Fibroblast of villous mesenchyme (primary cell): ENCODE data around the gene GRIK2. TPM values are rescaled to one million over a fixed set of nuclear protein-coding genes. Genes with fewer than 3 reads are reported as not detected.

Source experiments
- DNase-seq: peaks from one replicate; pipeline ENCODE4 v3.0.0-alpha.2; 2010; ENCODE audit warnings: low read depth
- H3K4me3 ChIP-seq: 2 replicates; pipeline ENCODE4 v1.5.1; 2011; ENCODE audit warnings: low read depth, mild to moderate bottlenecking, low read length
- total RNA-seq: library from RNA; depleted of rRNA; stranded (reverse); fragments of >200 nt; gene quantifications from 2 replicates; pipeline ENCODE4 v1.2.3, GENCODE V29; 2012
- TF ChIP-seq, protein P1 (sequence below): IDR thresholded peaks from 2 replicates; pipeline ENCODE4 v1.5.1; 2012; ENCODE audit warnings: low read depth, mild to moderate bottlenecking, low read length; ENCODE audit not compliant: insufficient read depth

GRIK2 gene
- total RNA-seq, 1 donor, result 15.1 TPM

DNA sequence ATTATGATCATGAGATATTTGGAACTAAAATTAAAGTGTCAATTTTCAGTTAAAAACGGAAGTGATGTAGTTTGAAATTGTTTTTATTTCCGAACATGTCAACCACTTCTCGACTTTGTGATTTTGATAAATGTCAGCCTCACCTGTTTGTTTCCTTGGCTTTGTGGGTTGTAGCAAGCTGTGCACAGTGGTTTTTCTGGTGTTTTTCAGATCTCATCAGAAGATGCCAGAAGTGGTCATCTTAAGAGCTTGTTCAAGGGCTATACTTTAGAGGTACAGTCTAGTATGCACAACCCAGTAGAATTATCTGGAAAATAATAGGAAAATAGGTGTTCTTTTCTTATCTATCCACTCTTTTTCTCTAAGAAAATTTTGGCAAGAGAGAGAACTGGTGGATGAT, 134.0 kb downstream of the GRIK2 start:
- no peak for DNase-seq
- no peak overlapping the region for H3K4me3 ChIP-seq
- TF ChIP-seq, protein P1, sequence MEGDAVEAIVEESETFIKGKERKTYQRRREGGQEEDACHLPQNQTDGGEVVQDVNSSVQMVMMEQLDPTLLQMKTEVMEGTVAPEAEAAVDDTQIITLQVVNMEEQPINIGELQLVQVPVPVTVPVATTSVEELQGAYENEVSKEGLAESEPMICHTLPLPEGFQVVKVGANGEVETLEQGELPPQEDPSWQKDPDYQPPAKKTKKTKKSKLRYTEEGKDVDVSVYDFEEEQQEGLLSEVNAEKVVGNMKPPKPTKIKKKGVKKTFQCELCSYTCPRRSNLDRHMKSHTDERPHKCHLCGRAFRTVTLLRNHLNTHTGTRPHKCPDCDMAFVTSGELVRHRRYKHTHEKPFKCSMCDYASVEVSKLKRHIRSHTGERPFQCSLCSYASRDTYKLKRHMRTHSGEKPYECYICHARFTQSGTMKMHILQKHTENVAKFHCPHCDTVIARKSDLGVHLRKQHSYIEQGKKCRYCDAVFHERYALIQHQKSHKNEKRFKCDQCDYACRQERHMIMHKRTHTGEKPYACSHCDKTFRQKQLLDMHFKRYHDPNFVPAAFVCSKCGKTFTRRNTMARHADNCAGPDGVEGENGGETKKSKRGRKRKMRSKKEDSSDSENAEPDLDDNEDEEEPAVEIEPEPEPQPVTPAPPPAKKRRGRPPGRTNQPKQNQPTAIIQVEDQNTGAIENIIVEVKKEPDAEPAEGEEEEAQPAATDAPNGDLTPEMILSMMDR, result no peak

DNA sequence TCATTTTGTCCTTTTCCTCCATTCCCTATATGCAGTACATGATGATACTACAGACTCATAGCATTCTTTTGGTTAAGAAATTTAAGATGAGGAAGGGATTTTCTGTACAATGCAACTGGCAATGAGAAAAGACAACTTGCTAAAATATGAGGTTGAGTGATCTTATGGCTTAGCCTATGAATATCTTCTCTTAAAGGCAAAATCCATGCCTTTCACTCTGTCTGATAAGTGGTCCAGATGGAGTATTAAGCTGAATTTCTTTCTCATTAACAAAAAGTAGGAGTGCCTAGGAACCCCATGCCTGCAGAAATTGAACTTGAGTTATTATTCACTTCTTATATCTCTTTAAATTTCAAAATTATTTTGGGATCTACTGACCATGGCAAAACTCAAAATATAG, 135.3 kb downstream of the GRIK2 start:
- TF ChIP-seq, protein P1, result no peak
- DNase-seq, result no peak

DNA sequence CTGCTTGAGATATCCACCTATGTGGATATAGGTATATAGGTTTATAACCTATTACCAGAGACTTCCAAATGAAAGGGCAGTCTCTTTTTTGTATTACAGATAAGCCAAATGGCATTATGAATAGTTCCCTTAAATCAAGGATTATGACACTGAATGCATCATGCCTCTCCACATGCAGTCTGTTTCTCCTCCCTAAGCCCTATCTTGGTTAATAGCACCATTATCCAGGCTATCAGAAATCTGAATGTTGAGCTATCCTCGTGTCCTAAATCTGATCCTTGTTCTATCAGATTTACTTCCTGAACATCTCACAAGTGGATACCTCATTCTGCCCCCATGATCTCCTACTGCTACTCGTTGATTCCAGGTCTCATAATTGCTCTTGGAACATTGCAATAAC, 138.0 kb downstream of the GRIK2 start:
- DNase-seq, result no peak
- TF ChIP-seq, protein P1, result no peak
- H3K4me3 ChIP-seq, result no peak overlapping the region

More for the DNA sequence above, 135.3 kb downstream of the GRIK2 start:
- no peak overlapping the region for H3K4me3 ChIP-seq

DNA sequence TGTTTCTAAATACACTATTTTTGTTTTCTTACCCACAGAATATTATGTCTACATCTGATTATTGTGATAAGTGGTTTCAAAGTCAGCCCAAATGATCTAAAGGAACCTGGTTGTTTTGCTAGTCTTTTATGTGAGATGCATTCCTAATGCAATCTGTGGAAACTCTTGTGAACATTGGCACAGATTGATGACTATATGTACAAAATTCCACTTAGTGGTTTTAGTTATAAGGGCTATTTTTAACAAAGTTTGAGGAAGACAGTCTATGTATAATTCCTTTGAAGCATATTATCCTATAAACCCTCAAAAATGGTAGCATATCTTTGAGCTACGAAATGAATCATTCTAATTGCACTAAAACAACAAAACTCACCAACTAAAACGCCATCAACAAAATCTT, 140.9 kb downstream of the GRIK2 start:
- no peak overlapping the region for H3K4me3 ChIP-seq
- TF ChIP-seq, protein P1, result no peak
- DNase-seq, result peak; percentile 73

DNA sequence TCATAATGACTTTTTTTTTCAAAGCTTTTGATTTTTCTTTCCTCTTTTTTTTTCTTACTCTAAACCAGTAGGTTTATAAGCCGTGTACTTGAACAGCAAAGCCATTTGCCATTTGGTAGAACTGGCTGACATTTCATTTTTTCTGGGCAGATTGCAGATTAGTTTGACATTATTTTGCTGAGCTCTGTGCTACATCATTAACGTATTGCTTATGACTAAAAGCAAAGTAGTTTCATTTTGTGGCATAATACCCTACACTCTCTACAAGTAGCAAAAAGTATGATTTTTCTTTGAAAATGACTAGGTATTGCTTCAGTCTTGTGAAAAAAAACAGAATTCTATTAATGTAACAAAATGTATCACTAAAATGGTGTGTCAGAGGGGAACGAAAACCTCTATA, 141.3 kb downstream of the GRIK2 start:
- peak; percentile 51 for DNase-seq
- H3K4me3 ChIP-seq, result peak overlapping the region; percentile 5
- TF ChIP-seq, protein P1, result no peak

DNA sequence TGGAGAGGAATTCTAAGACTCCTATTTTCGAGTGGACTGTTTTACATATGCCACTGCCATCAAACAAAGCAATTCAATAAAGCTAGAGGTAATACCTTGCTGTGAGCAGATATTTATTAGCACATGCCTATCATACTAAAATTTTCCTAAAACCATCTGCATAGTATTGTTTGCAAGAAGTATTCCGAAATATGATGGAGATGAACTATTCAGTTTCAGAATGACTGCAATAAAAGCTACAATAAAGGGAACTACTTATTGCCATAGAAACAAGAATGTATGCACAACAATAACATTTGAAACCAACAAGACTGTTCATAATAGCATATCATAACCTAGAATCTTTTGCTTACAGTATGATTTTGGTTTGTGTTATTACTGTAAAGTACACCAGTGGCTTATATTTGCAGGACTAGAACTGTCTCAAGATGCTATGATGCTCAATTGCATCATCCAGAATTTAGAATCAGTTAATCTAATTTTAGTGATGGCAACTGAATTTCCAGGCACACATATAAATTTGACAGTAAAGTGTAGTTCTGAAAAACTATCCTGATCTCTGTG, 144.3 kb downstream of the GRIK2 start:
- no peak for DNase-seq
- H3K4me3 ChIP-seq, result no peak overlapping the region
- TF ChIP-seq, protein P1, result no peak

DNA sequence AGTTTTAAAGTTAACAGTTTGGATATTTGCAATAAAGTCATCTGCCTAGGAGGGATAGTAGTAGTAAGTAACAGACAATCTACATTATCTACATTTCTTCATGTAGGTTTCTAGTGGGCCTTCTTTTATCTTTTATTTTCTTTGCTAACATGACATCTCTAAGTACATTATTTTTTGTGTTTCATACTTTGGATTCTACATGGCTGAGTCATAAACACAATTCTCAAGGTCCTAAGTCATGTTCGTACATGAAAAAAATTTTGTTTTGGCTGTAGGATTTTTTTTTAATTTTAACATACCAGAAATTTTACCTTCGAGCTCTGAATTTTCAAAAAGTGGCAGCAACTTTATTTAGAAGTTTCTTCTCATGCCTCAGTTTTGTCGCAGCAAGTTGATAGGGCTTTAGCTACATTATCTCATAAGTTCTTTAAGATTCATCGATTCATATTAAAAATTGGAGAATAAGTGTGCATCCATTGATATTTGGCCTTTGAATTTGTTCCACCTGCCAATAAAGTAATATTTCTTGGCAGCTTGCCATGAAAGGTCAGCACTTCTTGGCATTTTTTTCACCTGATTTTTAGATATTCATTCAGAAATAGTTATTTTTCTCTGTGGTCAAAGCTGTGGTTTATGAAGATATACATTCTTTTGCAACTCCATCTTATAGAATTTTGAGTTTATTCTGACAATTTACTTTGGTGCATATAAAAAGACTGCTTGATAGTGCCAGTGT, 146.2 kb downstream of the GRIK2 start:
- no peak for DNase-seq
- H3K4me3 ChIP-seq, result no peak overlapping the region
- TF ChIP-seq, protein P1, result no peak
